ENCODE data around the gene NEDD9. TPM values are rescaled to one million over a fixed set of nuclear protein-coding genes. Genes with fewer than 3 reads are reported as not detected.

NEDD9 gene
- polyA plus RNA-seq, 3 donors: 18.2 to 35.9 (median 33.0) TPM

- intact Hi-C loops (cut with micrococcal nuclease): no loop called here
- Histone ChIP-seq H3K27ac (ENCODE audit: low read depth in 1 of 2, low read length in 2 of 2) (no peak overlapping the region), H3K4me2 (replicated peaks; ENCODE audit: extremely low read depth, low read length, poor library complexity, severe bottlenecking) (no peak overlapping the region), H3K4me3 (replicated peaks in 1 of 3; ENCODE audit: low read depth in 2 of 3, low read length in 3 of 3) (no peak overlapping the region), H3K9me3 (replicated peaks in 1 of 2; ENCODE audit: control insufficient read depth in 1 of 2, insufficient read depth in 1 of 2, low read length in 2 of 2) (no peaks in the 10 kb centered on the region), H4K20me1 (ENCODE audit: insufficient read depth, low read length) (peaks cover 12% of the 10 kb centered on the region), H3K9ac (ENCODE audit: insufficient read depth, low read length, poor library complexity, severe bottlenecking) (no peak overlapping the region), H3K27me3 (ENCODE audit: control insufficient read depth in 2 of 2, insufficient read depth in 2 of 2, low read length in 2 of 2) (no peaks in the 10 kb centered on the region), H3K4me1 (ENCODE audit: control insufficient read depth in 1 of 2, insufficient read depth in 2 of 2, low read length in 2 of 2) (peaks cover 43 to 51% of the 10 kb centered on the region in 2 donors), H2AFZ (ENCODE audit: insufficient read depth, low read depth, low read length, poor library complexity, severe bottlenecking) (no peak overlapping the region), H3K79me2 (ENCODE audit: insufficient read depth, low read length) (no peaks in the 10 kb centered on the region), H3K36me3 (replicated peaks in 1 of 2; ENCODE audit: control insufficient read depth in 1 of 2, insufficient read depth in 2 of 2, low read length in 2 of 2) (no peaks in the 10 kb centered on the region)
- no peak for TF ChIP-seq CTCF (IDR thresholded peaks at IDR 0.05)
- H3K9me3 Mint-ChIP-seq: no peaks in the 10 kb centered on the region
- peak overlapping the region in 6 of 7 donors; percentile 37 to 63 (median 44) for H3K27ac Mint-ChIP-seq
- peaks cover 67% of the 10 kb centered on the region for H3K4me1 Mint-ChIP-seq
- 50% methylated on average over 2 of the region's 5 CpGs for WGBS (ENCODE audit: insufficient coverage)
- H3K36me3 Mint-ChIP-seq: peaks cover 45 to 51% of the 10 kb centered on the region in 2 donors
- H3K27me3 Mint-ChIP-seq (ENCODE audit: low read depth in 3 of 3): peaks cover 0 to 2% (median 1%) of the 10 kb centered on the region in 3 donors
- no peak for DNase-seq
- H3K4me3 Mint-ChIP-seq: no peak overlapping the region
These were observed 9.8 kb downstream of the NEDD9 start for GRCh38 chr6:11222385-11223277.

GRCh38 chr6:11221623-11222384 lies 10.7 kb downstream of the NEDD9 start:
- no peak for TF ChIP-seq CTCF (IDR thresholded peaks at IDR 0.05)
- Histone ChIP-seq H3K9me3 (replicated peaks in 1 of 2; ENCODE audit: control insufficient read depth in 1 of 2, insufficient read depth in 1 of 2, low read length in 2 of 2) (no peaks in the 10 kb centered on the region), H3K9ac (ENCODE audit: insufficient read depth, low read length, poor library complexity, severe bottlenecking) (no peak overlapping the region), H3K27me3 (ENCODE audit: control insufficient read depth in 2 of 2, insufficient read depth in 2 of 2, low read length in 2 of 2) (no peaks in the 10 kb centered on the region), H4K20me1 (ENCODE audit: insufficient read depth, low read length) (peaks cover 6% of the 10 kb centered on the region), H3K4me1 (ENCODE audit: control insufficient read depth in 1 of 2, insufficient read depth in 2 of 2, low read length in 2 of 2) (peaks cover 43 to 51% of the 10 kb centered on the region in 2 donors), H3K4me2 (replicated peaks; ENCODE audit: extremely low read depth, low read length, poor library complexity, severe bottlenecking) (no peak overlapping the region), H3K4me3 (replicated peaks in 1 of 3; ENCODE audit: low read depth in 2 of 3, low read length in 3 of 3) (no peak overlapping the region), H3K27ac (ENCODE audit: low read depth in 1 of 2, low read length in 2 of 2) (no peak overlapping the region), H3K79me2 (ENCODE audit: insufficient read depth, low read length) (no peaks in the 10 kb centered on the region), H2AFZ (ENCODE audit: insufficient read depth, low read depth, low read length, poor library complexity, severe bottlenecking) (no peak overlapping the region), H3K36me3 (replicated peaks in 1 of 2; ENCODE audit: control insufficient read depth in 1 of 2, insufficient read depth in 2 of 2, low read length in 2 of 2) (peaks cover 0 to 5% of the 10 kb centered on the region in 2 donors)
- Mint-ChIP-seq H3K27ac (peak overlapping the region in 5 of 7 donors; percentile 12 to 63 (median 41)), H3K4me1 (peaks cover 67% of the 10 kb centered on the region), H3K27me3 (ENCODE audit: low read depth in 3 of 3) (peaks cover 0 to 2% (median 1%) of the 10 kb centered on the region in 3 donors), H3K4me3 (no peak overlapping the region), H3K9me3 (no peaks in the 10 kb centered on the region), H3K36me3 (peaks cover 49 to 57% of the 10 kb centered on the region in 2 donors)
- no peak for DNase-seq
- intact Hi-C loops (cut with micrococcal nuclease): no loop called here
- no CpG with 5 or more reads among the region's 3 CpGs for whole genome bisulfite sequencing (ENCODE audit: insufficient coverage)

Measured in CD14-positive monocyte (primary cell).